Fibroblast of the conjunctiva (primary cell): ENCODE measurements around the gene FAH.
A peak's percentile ranks its signal among the peaks of the same experiment; 100 is the strongest.

Experiments used
- DNase-seq: peaks from one replicate; pipeline ENCODE4 v3.0.0-alpha.2; 2010; ENCODE audit warnings: low read depth

FAH gene

GRCh38 chr15:80173022-80173759 is 20.4 kb downstream of the FAH start:
- DNase-seq, result no peak

GRCh38 chr15:80174017-80174746 is 21.4 kb downstream of the FAH start:
- peak; percentile 72 for DNase-seq

- no peak for DNase-seq
These were observed 22.6 kb downstream of the FAH start for GRCh38 chr15:80175436-80175835.

- DNase-seq, result no peak
These were observed 23.6 kb downstream of the FAH start for GRCh38 chr15:80176443-80176842.

- DNase-seq, result no peak
These were observed 24.4 kb downstream of the FAH start for GRCh38 chr15:80177156-80177555.

- DNase-seq, result peak; percentile 62
These were observed 26.4 kb downstream of the FAH start for GRCh38 chr15:80179025-80179759.

GRCh38 chr15:80179935-80180334 is 27.1 kb downstream of the FAH start:
- DNase-seq, result no peak

GRCh38 chr15:80180468-80180867 is 27.7 kb downstream of the FAH start:
- no peak for DNase-seq

- no peak for DNase-seq
These were observed 28.2 kb downstream of the FAH start for GRCh38 chr15:80180986-80181385.

GRCh38 chr15:80182611-80183261 is 29.9 kb downstream of the FAH start:
- peak; percentile 26 for DNase-seq

GRCh38 chr15:80183306-80183705 is 30.5 kb downstream of the FAH start:
- DNase-seq, result no peak

- DNase-seq, result no peak
These were observed 31.1 kb downstream of the FAH start for GRCh38 chr15:80183886-80184285.

- DNase-seq, result no peak
These were observed 31.8 kb downstream of the FAH start for GRCh38 chr15:80184554-80184953.

GRCh38 chr15:80185152-80185551 is 32.4 kb downstream of the FAH start:
- no peak for DNase-seq

GRCh38 chr15:80186066-80186465 is 33.3 kb downstream of the FAH start:
- no peak for DNase-seq

GRCh38 chr15:80186597-80186996 is 33.8 kb downstream of the FAH start:
- no peak for DNase-seq

- no peak for DNase-seq
These were observed 35.5 kb downstream of the FAH start for GRCh38 chr15:80188251-80188650.

- DNase-seq, result no peak
These were observed 38.4 kb downstream of the FAH start for GRCh38 chr15:80191198-80191597.

- DNase-seq, result no peak
These were observed 39.2 kb downstream of the FAH start for GRCh38 chr15:80191897-80192595.

GRCh38 chr15:80194186-80194585 is 41.4 kb downstream of the FAH start:
- DNase-seq, result no peak

- DNase-seq, result no peak
These were observed 42.1 kb downstream of the FAH start for GRCh38 chr15:80194914-80195313.

GRCh38 chr15:80199366-80199765 is 46.6 kb downstream of the FAH start:
- no peak for DNase-seq
